Measurements from ENCODE around the gene ROGDI.
A peak's percentile ranks its signal among the peaks of the same experiment; 100 is the strongest.

Gene ROGDI

GRCh38 chr16:4748682-4749411, 53.6 kb downstream of the ROGDI start:
- H3K4me3 Mint-ChIP-seq = no peak overlapping the region
- peaks cover 28% of the 10 kb centered on the region for H3K4me1 Mint-ChIP-seq
- no peak overlapping the region for H3K27ac Mint-ChIP-seq
- no peaks in the 10 kb centered on the region for H3K9me3 Mint-ChIP-seq
- H3K36me3 Mint-ChIP-seq = peaks cover 16% of the 10 kb centered on the region
- H3K27me3 Mint-ChIP-seq = no peaks in the 10 kb centered on the region
- no peak for ATAC-seq

DNA sequence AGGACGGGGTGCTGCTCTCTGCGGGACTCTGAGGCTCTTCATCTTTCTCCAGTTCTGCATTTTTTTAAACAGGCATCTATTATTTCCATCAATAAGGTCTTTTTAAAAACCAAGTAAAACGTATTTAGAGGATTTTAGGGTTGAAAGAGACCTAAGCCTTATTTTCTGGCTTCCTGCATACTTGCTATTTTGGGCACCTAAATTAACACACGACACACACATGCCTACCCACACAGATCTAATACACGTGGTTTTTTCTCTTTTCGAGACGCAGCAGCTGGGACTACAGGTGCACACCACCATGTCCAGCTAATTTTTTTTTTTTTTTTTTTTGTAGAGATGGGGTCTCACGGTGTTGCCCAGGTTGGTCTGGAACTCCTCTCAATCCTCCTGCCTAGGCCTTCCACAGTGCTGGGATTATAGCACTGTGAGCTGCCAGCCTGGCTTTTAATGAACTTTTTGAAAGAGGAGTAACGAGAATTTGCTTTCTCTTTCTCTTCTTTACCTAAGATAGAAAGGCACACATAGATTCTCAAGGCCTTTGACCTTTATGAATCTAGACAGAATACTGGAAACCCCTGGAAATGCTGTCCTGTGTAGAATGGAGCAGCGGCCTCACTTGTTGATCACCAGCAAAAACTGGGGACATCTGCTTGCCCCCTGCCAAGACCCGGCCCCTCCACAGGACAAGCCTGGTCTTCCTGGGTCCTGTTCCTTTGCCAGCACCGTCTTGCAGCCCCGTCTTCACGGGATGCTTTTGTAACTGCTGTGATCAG, 54.3 kb downstream of the ROGDI start:
- peaks cover 33% of the 10 kb centered on the region for H3K4me1 Mint-ChIP-seq
- ATAC-seq = no peak
- H3K27me3 Mint-ChIP-seq = peaks cover 7% of the 10 kb centered on the region
- peaks cover 12% of the 10 kb centered on the region for H3K36me3 Mint-ChIP-seq
- H3K27ac Mint-ChIP-seq = peak overlapping the region; percentile 67
- H3K9me3 Mint-ChIP-seq = no peaks in the 10 kb centered on the region
- H3K4me3 Mint-ChIP-seq = peak overlapping the region; percentile 15

DNA sequence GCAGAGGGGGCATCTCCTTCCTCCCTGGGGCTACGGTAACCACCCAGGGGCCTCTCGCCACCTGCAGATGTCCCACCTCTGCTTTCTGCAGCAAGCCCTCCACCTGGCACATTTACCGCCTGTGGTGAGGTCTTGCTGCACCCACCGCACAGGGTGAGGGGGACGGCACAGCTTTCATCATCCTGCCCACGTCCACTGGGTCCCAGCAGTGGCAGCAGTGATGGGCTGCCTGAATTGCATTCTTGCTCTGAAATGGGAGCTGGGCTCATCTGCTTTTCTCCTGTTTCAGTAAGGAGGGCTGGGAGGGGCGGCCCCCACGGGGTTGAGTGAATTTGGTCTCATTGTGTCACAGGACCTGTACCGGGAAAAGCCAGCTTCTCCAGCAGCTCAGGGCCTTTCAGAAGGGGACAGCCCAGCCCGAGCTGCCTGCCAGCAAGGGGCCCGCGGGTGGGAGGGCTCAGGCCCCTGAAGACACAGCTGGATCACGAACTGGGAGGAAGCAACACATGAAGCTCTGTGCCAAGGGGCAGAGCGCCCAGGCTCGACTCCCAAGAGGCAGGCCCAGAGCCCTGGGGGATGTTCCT, 55.4 kb downstream of the ROGDI start:
- Mint-ChIP-seq H3K36me3 (peaks cover 9% of the 10 kb centered on the region), H3K4me3 (no peak overlapping the region), H3K9me3 (no peaks in the 10 kb centered on the region), H3K27me3 (peaks cover 10% of the 10 kb centered on the region), H3K4me1 (peaks cover 36% of the 10 kb centered on the region), H3K27ac (peak overlapping the region; percentile 67)
- no peak for ATAC-seq
